H1 (cell line): Measurements from ENCODE around the gene DTWD2. TPM values are rescaled to one million over a fixed set of nuclear protein-coding genes. Genes with fewer than 3 reads are reported as not detected.

ENCODE experiments used
- polyA plus RNA-seq, 7 experiments: library from polyadenylated mRNA; depleted of rRNA in 3 of 7; stranded (reverse) in 5 of 7; unstranded in 2 of 7; fragments of >200 nt in 5 of 7; fragments of 200-250 nt in 2 of 7; gene quantifications; 1 replicate in 5 of 7; 2 replicates in 1 of 7; 4 replicates in 1 of 7; pipeline versions ENCODE4 v1.2.1 to v1.2.3, GENCODE V29; 2011 to 2013; ENCODE audit warnings: missing spikeins in 2 of 7, mixed read lengths in 2 of 7
- total RNA-seq: library from RNA; stranded (reverse); fragmentation: NEBNext Ultra II Directional; extraction: Animal tissue kit (Norgen Biotek cat#: 25700); gene quantifications from 2 replicates; pipeline ENCODE4 v1.2.1, GENCODE V29; 2021
- TF ChIP-seq, protein P1 (sequence below): fragments of 300-600 bp; sonication (generic); IDR thresholded peaks from 2 replicates; pipeline ENCODE4 v1.7.1; 2012; ENCODE audit warnings: low read length, moderate library complexity, mild to moderate bottlenecking, inconsistent platforms; ENCODE audit not compliant: insufficient replicate concordance
- TF ChIP-seq, protein P2 (sequence below): IDR thresholded peaks from 2 replicates; pipeline ENCODE4 v1.6.1; 2012; ENCODE audit warnings: low read length, inconsistent platforms

Gene DTWD2
- total and polyA plus RNA-seq, 2 of the 8 experiments (the other 6 are each of a cell fraction or from before 2014, with no cell fraction given): 4.3 to 17.1 TPM

DNA sequence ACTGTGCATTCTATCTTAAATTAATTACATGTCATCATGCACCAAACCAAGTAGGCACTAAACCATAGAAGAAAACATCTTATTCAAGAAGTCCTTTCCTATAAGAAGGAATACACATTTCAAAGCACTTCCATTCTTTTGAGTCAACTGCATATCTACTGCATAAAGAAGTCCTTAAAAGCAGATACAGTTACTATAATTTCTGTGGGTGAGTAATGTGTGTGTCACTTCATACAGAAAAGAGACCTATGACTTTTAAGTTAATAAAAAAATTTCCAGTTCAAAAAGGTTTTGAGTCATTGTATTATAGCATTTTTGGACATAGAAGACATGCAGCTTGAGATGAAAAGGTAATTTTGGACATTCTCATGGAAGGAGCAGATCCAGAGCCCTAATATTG lies 125.0 kb downstream of the DTWD2 start (continued):
- TF ChIP-seq, protein P1, sequence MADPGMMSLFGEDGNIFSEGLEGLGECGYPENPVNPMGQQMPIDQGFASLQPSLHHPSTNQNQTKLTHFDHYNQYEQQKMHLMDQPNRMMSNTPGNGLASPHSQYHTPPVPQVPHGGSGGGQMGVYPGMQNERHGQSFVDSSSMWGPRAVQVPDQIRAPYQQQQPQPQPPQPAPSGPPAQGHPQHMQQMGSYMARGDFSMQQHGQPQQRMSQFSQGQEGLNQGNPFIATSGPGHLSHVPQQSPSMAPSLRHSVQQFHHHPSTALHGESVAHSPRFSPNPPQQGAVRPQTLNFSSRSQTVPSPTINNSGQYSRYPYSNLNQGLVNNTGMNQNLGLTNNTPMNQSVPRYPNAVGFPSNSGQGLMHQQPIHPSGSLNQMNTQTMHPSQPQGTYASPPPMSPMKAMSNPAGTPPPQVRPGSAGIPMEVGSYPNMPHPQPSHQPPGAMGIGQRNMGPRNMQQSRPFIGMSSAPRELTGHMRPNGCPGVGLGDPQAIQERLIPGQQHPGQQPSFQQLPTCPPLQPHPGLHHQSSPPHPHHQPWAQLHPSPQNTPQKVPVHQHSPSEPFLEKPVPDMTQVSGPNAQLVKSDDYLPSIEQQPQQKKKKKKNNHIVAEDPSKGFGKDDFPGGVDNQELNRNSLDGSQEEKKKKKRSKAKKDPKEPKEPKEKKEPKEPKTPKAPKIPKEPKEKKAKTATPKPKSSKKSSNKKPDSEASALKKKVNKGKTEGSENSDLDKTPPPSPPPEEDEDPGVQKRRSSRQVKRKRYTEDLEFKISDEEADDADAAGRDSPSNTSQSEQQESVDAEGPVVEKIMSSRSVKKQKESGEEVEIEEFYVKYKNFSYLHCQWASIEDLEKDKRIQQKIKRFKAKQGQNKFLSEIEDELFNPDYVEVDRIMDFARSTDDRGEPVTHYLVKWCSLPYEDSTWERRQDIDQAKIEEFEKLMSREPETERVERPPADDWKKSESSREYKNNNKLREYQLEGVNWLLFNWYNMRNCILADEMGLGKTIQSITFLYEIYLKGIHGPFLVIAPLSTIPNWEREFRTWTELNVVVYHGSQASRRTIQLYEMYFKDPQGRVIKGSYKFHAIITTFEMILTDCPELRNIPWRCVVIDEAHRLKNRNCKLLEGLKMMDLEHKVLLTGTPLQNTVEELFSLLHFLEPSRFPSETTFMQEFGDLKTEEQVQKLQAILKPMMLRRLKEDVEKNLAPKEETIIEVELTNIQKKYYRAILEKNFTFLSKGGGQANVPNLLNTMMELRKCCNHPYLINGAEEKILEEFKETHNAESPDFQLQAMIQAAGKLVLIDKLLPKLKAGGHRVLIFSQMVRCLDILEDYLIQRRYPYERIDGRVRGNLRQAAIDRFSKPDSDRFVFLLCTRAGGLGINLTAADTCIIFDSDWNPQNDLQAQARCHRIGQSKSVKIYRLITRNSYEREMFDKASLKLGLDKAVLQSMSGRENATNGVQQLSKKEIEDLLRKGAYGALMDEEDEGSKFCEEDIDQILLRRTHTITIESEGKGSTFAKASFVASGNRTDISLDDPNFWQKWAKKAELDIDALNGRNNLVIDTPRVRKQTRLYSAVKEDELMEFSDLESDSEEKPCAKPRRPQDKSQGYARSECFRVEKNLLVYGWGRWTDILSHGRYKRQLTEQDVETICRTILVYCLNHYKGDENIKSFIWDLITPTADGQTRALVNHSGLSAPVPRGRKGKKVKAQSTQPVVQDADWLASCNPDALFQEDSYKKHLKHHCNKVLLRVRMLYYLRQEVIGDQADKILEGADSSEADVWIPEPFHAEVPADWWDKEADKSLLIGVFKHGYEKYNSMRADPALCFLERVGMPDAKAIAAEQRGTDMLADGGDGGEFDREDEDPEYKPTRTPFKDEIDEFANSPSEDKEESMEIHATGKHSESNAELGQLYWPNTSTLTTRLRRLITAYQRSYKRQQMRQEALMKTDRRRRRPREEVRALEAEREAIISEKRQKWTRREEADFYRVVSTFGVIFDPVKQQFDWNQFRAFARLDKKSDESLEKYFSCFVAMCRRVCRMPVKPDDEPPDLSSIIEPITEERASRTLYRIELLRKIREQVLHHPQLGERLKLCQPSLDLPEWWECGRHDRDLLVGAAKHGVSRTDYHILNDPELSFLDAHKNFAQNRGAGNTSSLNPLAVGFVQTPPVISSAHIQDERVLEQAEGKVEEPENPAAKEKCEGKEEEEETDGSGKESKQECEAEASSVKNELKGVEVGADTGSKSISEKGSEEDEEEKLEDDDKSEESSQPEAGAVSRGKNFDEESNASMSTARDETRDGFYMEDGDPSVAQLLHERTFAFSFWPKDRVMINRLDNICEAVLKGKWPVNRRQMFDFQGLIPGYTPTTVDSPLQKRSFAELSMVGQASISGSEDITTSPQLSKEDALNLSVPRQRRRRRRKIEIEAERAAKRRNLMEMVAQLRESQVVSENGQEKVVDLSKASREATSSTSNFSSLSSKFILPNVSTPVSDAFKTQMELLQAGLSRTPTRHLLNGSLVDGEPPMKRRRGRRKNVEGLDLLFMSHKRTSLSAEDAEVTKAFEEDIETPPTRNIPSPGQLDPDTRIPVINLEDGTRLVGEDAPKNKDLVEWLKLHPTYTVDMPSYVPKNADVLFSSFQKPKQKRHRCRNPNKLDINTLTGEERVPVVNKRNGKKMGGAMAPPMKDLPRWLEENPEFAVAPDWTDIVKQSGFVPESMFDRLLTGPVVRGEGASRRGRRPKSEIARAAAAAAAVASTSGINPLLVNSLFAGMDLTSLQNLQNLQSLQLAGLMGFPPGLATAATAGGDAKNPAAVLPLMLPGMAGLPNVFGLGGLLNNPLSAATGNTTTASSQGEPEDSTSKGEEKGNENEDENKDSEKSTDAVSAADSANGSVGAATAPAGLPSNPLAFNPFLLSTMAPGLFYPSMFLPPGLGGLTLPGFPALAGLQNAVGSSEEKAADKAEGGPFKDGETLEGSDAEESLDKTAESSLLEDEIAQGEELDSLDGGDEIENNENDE: no peak
- TF ChIP-seq, protein P2, sequence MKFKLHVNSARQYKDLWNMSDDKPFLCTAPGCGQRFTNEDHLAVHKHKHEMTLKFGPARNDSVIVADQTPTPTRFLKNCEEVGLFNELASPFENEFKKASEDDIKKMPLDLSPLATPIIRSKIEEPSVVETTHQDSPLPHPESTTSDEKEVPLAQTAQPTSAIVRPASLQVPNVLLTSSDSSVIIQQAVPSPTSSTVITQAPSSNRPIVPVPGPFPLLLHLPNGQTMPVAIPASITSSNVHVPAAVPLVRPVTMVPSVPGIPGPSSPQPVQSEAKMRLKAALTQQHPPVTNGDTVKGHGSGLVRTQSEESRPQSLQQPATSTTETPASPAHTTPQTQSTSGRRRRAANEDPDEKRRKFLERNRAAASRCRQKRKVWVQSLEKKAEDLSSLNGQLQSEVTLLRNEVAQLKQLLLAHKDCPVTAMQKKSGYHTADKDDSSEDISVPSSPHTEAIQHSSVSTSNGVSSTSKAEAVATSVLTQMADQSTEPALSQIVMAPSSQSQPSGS: no peak
